T-helper 1 cell (primary cell): ENCODE data around the gene STRN4.

Source experiments
- DNase-seq, 5 donors: peaks; one replicate each; pipeline ENCODE4 v3.0.0-alpha.2; 2012 to 2020

STRN4 gene

GRCh38 chr19:46742926-46743480 is 3.2 kb downstream of the STRN4 start:
- DNase-seq, result no peak

GRCh38 chr19:46741447-46741846 is 4.8 kb downstream of the STRN4 start:
- no peak for DNase-seq

- no peak for DNase-seq
Observed at GRCh38 chr19:46739290-46739771, 6.9 kb downstream of the STRN4 start.

- DNase-seq, result no peak
Observed at GRCh38 chr19:46737761-46738171, 8.5 kb downstream of the STRN4 start.

- DNase-seq, result no peak
Observed at GRCh38 chr19:46737298-46737654, 9.0 kb downstream of the STRN4 start.

- no peak for DNase-seq
Observed at GRCh38 chr19:46736531-46737297, 9.5 kb downstream of the STRN4 start.

GRCh38 chr19:46733690-46734292 is 12.5 kb downstream of the STRN4 start:
- DNase-seq, result no peak

- DNase-seq, result no peak
Observed at GRCh38 chr19:46732966-46733689, 13.1 kb downstream of the STRN4 start.

GRCh38 chr19:46732172-46732938 is 13.9 kb downstream of the STRN4 start:
- DNase-seq, result no peak

- no peak for DNase-seq
Observed at GRCh38 chr19:46731584-46731983, 14.7 kb downstream of the STRN4 start.

- DNase-seq, result no peak
Observed at GRCh38 chr19:46731007-46731501, 15.2 kb downstream of the STRN4 start.

GRCh38 chr19:46730595-46730994 is 15.7 kb downstream of the STRN4 start:
- DNase-seq, result no peak

- no peak for DNase-seq
Observed at GRCh38 chr19:46730187-46730586, 16.1 kb downstream of the STRN4 start.

- no peak for DNase-seq
Observed at GRCh38 chr19:46729696-46730095, 16.6 kb downstream of the STRN4 start.

GRCh38 chr19:46728693-46729339 is 17.4 kb downstream of the STRN4 start:
- DNase-seq, result peak; percentile 70 to 78 (median 75)

GRCh38 chr19:46728208-46728607 is 18.0 kb downstream of the STRN4 start:
- no peak for DNase-seq

GRCh38 chr19:46727757-46728156 is 18.5 kb downstream of the STRN4 start:
- no peak for DNase-seq

- no peak for DNase-seq
Observed at GRCh38 chr19:46726971-46727501, 19.2 kb downstream of the STRN4 start.

GRCh38 chr19:46726551-46726950 is 19.7 kb downstream of the STRN4 start:
- DNase-seq, result no peak

- no peak for DNase-seq
Observed at GRCh38 chr19:46725859-46726393, 20.3 kb downstream of the STRN4 start.
